Left lung (tissue), 10 donors: ENCODE measurements around the gene TBX3. TPM values are rescaled to one million over a fixed set of nuclear protein-coding genes. Genes with fewer than 3 reads are reported as not detected.

ENCODE experiments used
- ATAC-seq: fragments of 200-7000 bp; cut with Tn5 transposase; one replicate; pipeline ENCODE4 v1.9.1; 2020; ENCODE audit warnings: moderate library complexity
- DNase-seq, 4 donors: peaks; one replicate each; pipeline ENCODE4 v3.0.0-alpha.2; 2013 to 2020
- H3K27ac ChIP-seq, 2 donors: fragments of 200-600 bp; sonication (generic) in 1 of 2; one replicate each; pipeline versions ENCODE4 v1.5.0 to v1.8.0; 2020 to 2021
- H3K27me3 ChIP-seq, 2 donors: fragments of 200-600 bp; sonication (generic) in 1 of 2; one replicate each; pipeline versions ENCODE4 v1.5.0 to v1.8.0; 2020 to 2021
- H3K36me3 ChIP-seq, 2 donors: fragments of 200-600 bp; sonication (generic) in 1 of 2; one replicate each; pipeline versions ENCODE4 v1.5.0 to v1.8.0; 2020 to 2021
- H3K4me1 ChIP-seq, 2 donors: fragments of 200-600 bp; one replicate each; pipeline ENCODE4 v1.8.0; 2021
- H3K4me3 ChIP-seq, 2 donors: fragments of 200-600 bp; sonication (generic) in 1 of 2; one replicate each; pipeline versions ENCODE4 v1.5.0 to v1.8.0; 2020 to 2021; ENCODE audit warnings: mild to moderate bottlenecking in 1 of 2
- H3K9me3 ChIP-seq, 2 donors: fragments of 200-600 bp; sonication (generic) in 1 of 2; one replicate each; pipeline versions ENCODE4 v1.5.0 to v1.8.0; 2020 to 2021
- CTCF ChIP-seq, 2 donors: fragments of 200-600 bp; sonication (generic) in 1 of 2; IDR thresholded peaks; one replicate each; pipeline versions ENCODE4 v1.5.0 to v1.8.0; 2021; ENCODE audit warnings: antibody characterized with exemption in 2 of 2
- intact Hi-C, 2 donors: fragments of 100-400 bp; cut with DNase I; formaldehyde crosslinking; loops; one replicate each; pipeline versions ENCODE4 v1.11.2 to v1.14.2; 2022
- polyA plus RNA-seq, 6 donors: library from polyadenylated mRNA; unstranded; fragments of 120-200 nt; gene quantifications; one replicate each; pipeline ENCODE4 v1.2.1, GENCODE V29; 2013; ENCODE audit not compliant: insufficient read length in 6 of 6
- total RNA-seq, 2 donors: library from RNA; stranded (reverse); fragmentation: NEBNext Ultra II Directional; extraction: Animal tissue kit (Norgen Biotek cat#: 25700); gene quantifications; one replicate each; pipeline ENCODE4 v1.2.1, GENCODE V29; 2021
- donor health status: DM: no; HTN: yes; CAD: no.
- donor health status: DM: no; HTN: no; CAD: no.

The TBX3 gene
- total and polyA plus RNA-seq, 8 donors = 28.3 to 109 (median 104) TPM

GRCh38 chr12:114700392-114701103 is 16.6 kb upstream of the TBX3 start:
- no peak for ATAC-seq
- no peak for DNase-seq
- Histone ChIP-seq H3K4me3 (no peak overlapping the region), H3K27ac (no peak overlapping the region), H3K27me3 (peaks cover 24 to 90% of the 10 kb centered on the region in 2 donors), H3K36me3 (no peaks in the 10 kb centered on the region), H3K4me1 (no peaks in the 10 kb centered on the region), H3K9me3 (no peaks in the 10 kb centered on the region)
- intact Hi-C loops = no loop called here
- TF ChIP-seq CTCF (IDR thresholded peaks at IDR 0.05) = no peak

GRCh38 chr12:114698566-114699163 is 14.7 kb upstream of the TBX3 start:
- H3K9me3 ChIP-seq = no peaks in the 10 kb centered on the region
- DNase-seq = no peak
- no peak for ATAC-seq
- no peaks in the 10 kb centered on the region for H3K36me3 ChIP-seq
- no peaks in the 10 kb centered on the region for H3K4me1 ChIP-seq
- peaks cover 24 to 97% of the 10 kb centered on the region in 2 donors for H3K27me3 ChIP-seq
- no peak overlapping the region for H3K27ac ChIP-seq
- peak overlapping the region in 1 of 2 donors; percentile 27 for H3K4me3 ChIP-seq
- intact Hi-C loops = no loop called here
- no peak for TF ChIP-seq CTCF (IDR thresholded peaks at IDR 0.05)

GRCh38 chr12:114697741-114698565 is 14.0 kb upstream of the TBX3 start:
- Histone ChIP-seq H3K4me3 (peak overlapping the region; percentile 15 to 27), H3K27ac (no peak overlapping the region), H3K36me3 (no peaks in the 10 kb centered on the region), H3K9me3 (no peaks in the 10 kb centered on the region), H3K4me1 (no peaks in the 10 kb centered on the region), H3K27me3 (peaks cover 24 to 100% of the 10 kb centered on the region in 2 donors)
- peak in 1 of 4 donors; percentile 51 for DNase-seq
- intact Hi-C loops = no loop called here
- ATAC-seq = peak; percentile 26
- no peak for TF ChIP-seq CTCF (IDR thresholded peaks at IDR 0.05)

- intact Hi-C loops = no loop called here
- H3K4me3 ChIP-seq = no peak overlapping the region
Observed at GRCh38 chr12:114697243-114697716, 13.3 kb upstream of the TBX3 start.

More at GRCh38 chr12:114697243-114697716, 13.3 kb upstream of the TBX3 start:
- no peaks in the 10 kb centered on the region for H3K36me3 ChIP-seq
- no peak for DNase-seq
- no peaks in the 10 kb centered on the region for H3K4me1 ChIP-seq
- no peak overlapping the region for H3K27ac ChIP-seq
- no peak for ATAC-seq
- peaks cover 28 to 100% of the 10 kb centered on the region in 2 donors for H3K27me3 ChIP-seq
- no peaks in the 10 kb centered on the region for H3K9me3 ChIP-seq
- TF ChIP-seq CTCF (IDR thresholded peaks at IDR 0.05) = no peak
